Endodermal cell (in vitro differentiated cells): Measurements from ENCODE around the gene GNL2. TPM values are rescaled to one million over a fixed set of nuclear protein-coding genes. Genes with fewer than 3 reads are reported as not detected.

Source experiments
- DNase-seq: peaks from one replicate; pipeline ENCODE4 v3.0.0-alpha.2; 2017
- H3K27ac ChIP-seq: 2 replicates; pipeline ENCODE4 v1.5.1; 2013; ENCODE audit warnings: mild to moderate bottlenecking, low read depth, low read length, moderate library complexity
- H3K27me3 ChIP-seq: 2 replicates; pipeline ENCODE4 v1.6.1; 2013; ENCODE audit warnings: mild to moderate bottlenecking, low read length, moderate library complexity; ENCODE audit not compliant: insufficient read depth, control insufficient read depth, poor library complexity, severe bottlenecking
- H3K36me3 ChIP-seq: 2 replicates; pipeline ENCODE4 v1.7.0; 2013; ENCODE audit warnings: mild to moderate bottlenecking, low read length, moderate library complexity; ENCODE audit not compliant: control insufficient read depth, insufficient read depth
- H3K4me1 ChIP-seq: one replicate; pipeline ENCODE4 v1.7.0; 2013; ENCODE audit warnings: low read length; ENCODE audit not compliant: control insufficient read depth, insufficient read depth
- H3K4me3 ChIP-seq: 2 replicates; pipeline ENCODE4 v1.5.1; 2013; ENCODE audit warnings: mild to moderate bottlenecking, low read length, moderate library complexity
- H3K9ac ChIP-seq: 2 replicates; pipeline ENCODE4 v1.6.1; 2013; ENCODE audit warnings: mild to moderate bottlenecking, low read length, moderate library complexity; ENCODE audit not compliant: poor library complexity, severe bottlenecking; ENCODE audit errors: extremely low read depth
- H3K9me3 ChIP-seq: 2 replicates; pipeline ENCODE4 v1.6.1; 2013; ENCODE audit warnings: mild to moderate bottlenecking, low read length, moderate library complexity; ENCODE audit not compliant: control insufficient read depth
- H3K27ac Mint-ChIP-seq: 2 replicates; pipeline ENCODE4 v1.8.0; 2020; ENCODE audit warnings: mixed read lengths
- H3K27me3 Mint-ChIP-seq: 2 replicates; pipeline ENCODE4 v1.8.0; 2021; ENCODE audit warnings: mild to moderate bottlenecking, mixed read lengths; ENCODE audit not compliant: insufficient read depth
- H3K36me3 Mint-ChIP-seq: 2 replicates; pipeline ENCODE4 v1.8.0; 2020; ENCODE audit warnings: low read depth, mixed read lengths
- H3K4me1 Mint-ChIP-seq: 2 replicates; pipeline ENCODE4 v1.8.0; 2020; ENCODE audit warnings: mixed read lengths
- H3K4me3 Mint-ChIP-seq: 2 replicates; pipeline ENCODE4 v1.8.0; 2020; ENCODE audit warnings: mild to moderate bottlenecking, moderate library complexity, mixed read lengths
- H3K9me3 Mint-ChIP-seq: 2 replicates; pipeline ENCODE4 v1.8.0; 2020; ENCODE audit warnings: mild to moderate bottlenecking, mixed read lengths
- CTCF ChIP-seq: fragments of 200-600 bp; sonication (generic); conservative IDR thresholded peaks from 2 replicates; pipeline ENCODE4 v1.5.0; 2021; ENCODE audit warnings: antibody characterized with exemption, mild to moderate bottlenecking
- WGBS, 2 experiments: methylation state at CpG; one replicate each; pipeline versions ENCODE4 v1.1.5 to v1.1.7; 2013; ENCODE audit warnings: missing lambda C conversion rate in 2 of 2, mixed read lengths in 1 of 2; ENCODE audit not compliant: insufficient coverage in 1 of 2, insufficient read length in 1 of 2; 5-methylcytosine and 5-hydroxymethylcytosine counted together
- total RNA-seq, 2 donors: library from RNA; stranded (reverse); fragmentation: NEBNext Ultra II Directional in 1 of 2; extraction: Animal tissue kit (Norgen Biotek cat#: 25700) in 1 of 2; gene quantifications; 2 replicates in 1 of 2; 3 replicates in 1 of 2; pipeline ENCODE4 v1.2.1, GENCODE V29; 2021

GNL2 gene
- total RNA-seq, 2 donors from 2014 or later = 70.7 to 80.9 TPM

- Mint-ChIP-seq H3K27ac (no peak overlapping the region), H3K4me1 (no peaks in the 10 kb centered on the region), H3K36me3 (no peaks in the 10 kb centered on the region), H3K27me3 (peaks cover 39% of the 10 kb centered on the region), H3K4me3 (no peak overlapping the region), H3K9me3 (no peaks in the 10 kb centered on the region)
- H3K27ac ChIP-seq = no peak overlapping the region
- peaks cover 97% of the 10 kb centered on the region for H3K27me3 ChIP-seq
- no peak for DNase-seq
- no peak overlapping the region for H3K9ac ChIP-seq
- H3K4me1 ChIP-seq = no peaks in the 10 kb centered on the region
- TF ChIP-seq CTCF = no peak
- no peaks in the 10 kb centered on the region for H3K9me3 ChIP-seq
- no peaks in the 10 kb centered on the region for H3K36me3 ChIP-seq
- WGBS, 2 experiments = 56 to 83% methylated on average over 1 to 2 of the region's 2 CpGs
- H3K4me3 ChIP-seq = no peak overlapping the region
These were observed 14.3 kb upstream of the GNL2 start for GRCh38 chr1:37609994-37610393.

DNA sequence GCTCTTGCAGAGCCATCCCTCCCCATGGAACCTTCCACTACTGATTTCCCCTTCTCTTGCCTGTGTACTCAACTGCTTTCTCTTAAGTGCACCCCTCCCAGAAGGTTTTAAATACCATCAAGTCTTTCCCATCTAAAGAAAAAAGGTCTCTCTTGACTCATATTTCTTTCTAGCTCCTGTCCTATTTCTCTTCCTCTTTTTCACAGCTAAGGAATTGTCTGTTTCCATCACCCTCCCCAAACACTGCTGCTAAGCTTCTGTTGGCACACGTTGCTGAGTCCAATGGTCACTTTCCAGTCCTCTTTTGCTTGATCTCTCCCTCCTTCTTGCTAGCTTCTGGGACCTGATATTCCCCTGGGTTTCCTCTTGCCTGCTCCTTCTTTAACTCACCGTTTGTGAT lies 13.3 kb upstream of the GNL2 start:
- H3K4me1 ChIP-seq = no peaks in the 10 kb centered on the region
- H3K27ac ChIP-seq = no peak overlapping the region
- peaks cover 97% of the 10 kb centered on the region for H3K27me3 ChIP-seq
- H3K36me3 ChIP-seq = no peaks in the 10 kb centered on the region
- Mint-ChIP-seq H3K4me3 (no peak overlapping the region), H3K4me1 (no peaks in the 10 kb centered on the region), H3K36me3 (no peaks in the 10 kb centered on the region), H3K27me3 (peaks cover 37% of the 10 kb centered on the region), H3K27ac (no peak overlapping the region), H3K9me3 (no peaks in the 10 kb centered on the region)
- no peak for DNase-seq
- WGBS, 2 experiments = 40 to 53% methylated on average over 2 of the region's 2 CpGs
- no peaks in the 10 kb centered on the region for H3K9me3 ChIP-seq
- TF ChIP-seq CTCF = no peak
- H3K9ac ChIP-seq = no peak overlapping the region
- no peak overlapping the region for H3K4me3 ChIP-seq

GRCh38 chr1:37606481-37607263 lies 10.9 kb upstream of the GNL2 start:
- peaks cover 28% of the 10 kb centered on the region for H3K27me3 Mint-ChIP-seq
- WGBS, 2 experiments = 87 to 88% methylated on average over 11 to 15 of the region's 15 CpGs
- H3K4me3 Mint-ChIP-seq = no peak overlapping the region
- H3K36me3 Mint-ChIP-seq = no peaks in the 10 kb centered on the region
- H3K4me1 Mint-ChIP-seq = no peaks in the 10 kb centered on the region
- Histone ChIP-seq H3K4me1 (no peaks in the 10 kb centered on the region), H3K27ac (no peak overlapping the region), H3K36me3 (no peaks in the 10 kb centered on the region), H3K9me3 (no peaks in the 10 kb centered on the region), H3K9ac (no peak overlapping the region), H3K4me3 (no peak overlapping the region), H3K27me3 (peaks cover 94% of the 10 kb centered on the region)
- DNase-seq = no peak
- no peaks in the 10 kb centered on the region for H3K9me3 Mint-ChIP-seq
- no peak overlapping the region for H3K27ac Mint-ChIP-seq
- no peak for TF ChIP-seq CTCF
